SH-SY5Y (cell line): ENCODE results near the gene METRNL.

ENCODE experiments used
- GATA2 ChIP-seq: IDR thresholded peaks from 2 replicates; pipeline ENCODE4 v1.6.1; 2011; ENCODE audit warnings: mild to moderate bottlenecking, low read depth, low read length
- GATA3 ChIP-seq: IDR thresholded peaks from 2 replicates; pipeline ENCODE4 v1.6.1; 2011; ENCODE audit warnings: low read depth, mild to moderate bottlenecking, low read length, moderate library complexity

GRCh38 chr17:83093506-83093905, 14.1 kb downstream of the METRNL start:
- no peak for TF ChIP-seq GATA3
- TF ChIP-seq GATA2: no peak
